HG03565 (cell line): ENCODE measurements around the gene TTC28.

ENCODE experiments used
- ATAC-seq: cut with Tn5 transposase; IDR thresholded peaks from one replicate; pipeline ENCODE4 v1.9.1; 2021; ENCODE audit warnings: mild to moderate bottlenecking, moderate library complexity; ENCODE audit not compliant: unreplicated experiment

The TTC28 gene

GRCh38 chr22:28016781-28017557, 662.7 kb downstream of the TTC28 start:
- ATAC-seq, result no peak

GRCh38 chr22:28015676-28016601, 663.7 kb downstream of the TTC28 start:
- ATAC-seq, result no peak

DNA sequence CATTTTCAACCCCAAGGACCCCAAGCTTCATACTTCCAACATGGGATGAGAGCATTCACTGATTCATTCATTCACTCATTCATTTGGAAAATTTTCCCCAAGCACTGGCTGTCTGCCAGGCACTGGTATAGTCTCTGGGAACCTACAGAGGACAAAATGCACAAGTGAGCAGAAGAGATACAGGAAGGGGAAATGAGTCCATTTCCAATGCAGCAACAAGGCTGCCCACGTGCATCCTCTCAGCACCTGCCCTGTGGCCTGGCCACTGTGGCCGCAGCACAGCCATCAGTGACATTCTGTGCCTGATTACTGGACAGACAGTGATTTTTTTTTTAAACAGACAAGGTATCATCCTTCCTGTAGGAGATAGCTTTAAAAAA, 664.6 kb downstream of the TTC28 start:
- ATAC-seq, result no peak

- no peak for ATAC-seq
Observed at GRCh38 chr22:28014211-28015045, 665.2 kb downstream of the TTC28 start.

DNA sequence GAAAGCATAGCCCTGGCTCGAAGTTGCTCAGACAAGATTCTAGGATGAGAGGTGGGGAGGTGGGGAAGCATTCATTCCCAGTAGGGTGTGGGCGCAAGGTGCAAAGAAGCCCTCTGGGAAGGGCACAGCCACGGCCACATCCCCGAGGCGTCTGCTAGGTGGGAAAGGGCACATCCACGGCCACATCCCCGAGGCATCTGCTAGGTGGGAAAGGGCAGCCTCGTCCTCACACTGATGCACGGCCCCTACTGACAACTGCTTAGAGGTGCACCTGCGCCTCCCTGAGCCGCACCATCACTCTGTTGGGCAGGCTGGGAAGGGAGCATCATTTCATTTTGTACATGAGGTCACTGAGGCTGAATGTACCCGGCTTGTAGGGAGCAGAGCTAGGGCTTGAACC, 666.0 kb downstream of the TTC28 start:
- no peak for ATAC-seq

DNA sequence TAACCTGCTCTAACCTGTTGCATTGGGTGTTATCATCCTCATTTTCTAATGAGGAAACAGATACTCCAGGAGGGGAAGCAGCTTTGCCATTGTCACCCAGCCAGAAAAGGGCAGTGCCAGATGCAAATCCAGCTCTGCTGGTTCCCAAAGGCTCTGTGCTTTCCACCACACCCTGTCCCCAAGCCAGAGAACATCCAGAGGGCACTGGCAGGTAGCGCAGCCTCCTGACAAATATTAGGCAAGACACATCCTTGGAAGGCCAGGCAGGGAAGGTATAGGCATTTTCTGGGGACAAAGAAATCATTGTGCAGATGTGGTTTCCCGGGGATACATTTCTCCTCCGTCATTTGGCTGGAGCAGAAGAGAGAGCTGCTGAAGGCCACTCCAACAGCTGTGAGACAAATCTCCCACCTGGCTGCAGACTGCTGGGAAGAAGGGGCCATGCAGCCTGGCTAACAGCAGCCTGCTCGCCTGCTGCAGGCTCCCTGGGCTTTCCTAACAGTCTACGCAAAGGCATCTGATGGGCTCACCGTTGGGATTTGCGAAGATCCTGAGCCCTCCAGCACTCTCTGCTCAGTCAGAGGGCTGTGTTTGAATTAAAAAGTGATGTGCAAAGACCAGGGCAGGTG, 666.7 kb downstream of the TTC28 start:
- no peak for ATAC-seq

DNA sequence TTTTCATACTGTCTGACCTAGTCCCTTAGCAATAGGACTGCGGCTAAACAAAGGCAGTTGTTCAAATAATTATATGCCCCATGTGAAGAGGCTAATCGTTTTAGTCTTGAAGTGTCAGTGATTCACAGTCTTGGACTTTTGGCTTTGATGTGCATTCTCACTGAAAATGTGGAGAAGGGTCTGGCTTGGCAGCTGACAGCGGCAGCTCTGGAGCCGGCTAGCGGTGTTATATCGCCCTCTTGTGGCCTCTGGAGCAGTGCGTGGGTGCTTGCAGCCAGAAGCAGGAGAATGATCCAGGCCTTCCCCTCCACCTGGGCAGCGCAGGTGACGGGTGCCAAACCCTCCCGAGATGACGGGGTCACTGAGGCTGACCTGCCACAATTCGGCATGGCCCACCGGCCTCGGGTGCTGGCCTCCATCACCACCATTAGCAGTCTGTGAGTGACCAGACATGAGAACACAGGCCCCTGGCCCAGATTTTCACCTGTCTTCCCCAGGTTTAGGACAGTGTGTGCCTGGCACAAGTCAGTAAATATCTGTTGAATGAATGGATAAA, 670.3 kb downstream of the TTC28 start:
- peak; percentile 53 for ATAC-seq

DNA sequence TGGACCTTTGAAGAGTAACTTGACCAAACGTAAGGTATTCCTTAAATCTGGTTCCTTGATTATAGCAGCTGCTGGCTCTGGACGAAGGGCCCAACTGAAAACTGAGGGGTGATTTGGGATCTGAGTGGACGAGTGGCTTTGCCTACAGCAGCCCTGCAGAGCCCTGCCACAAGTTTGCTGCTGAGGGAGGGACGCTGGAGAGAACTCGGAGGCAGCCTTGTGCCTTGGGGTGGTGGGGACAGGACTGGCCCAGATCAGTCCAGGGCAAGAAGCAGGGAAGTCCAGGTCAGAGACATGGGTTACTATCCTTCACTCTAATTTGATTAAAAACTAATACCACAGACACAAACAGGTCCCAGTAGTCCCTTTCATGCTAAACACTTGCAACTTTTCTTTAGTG, 671.0 kb downstream of the TTC28 start:
- no peak for ATAC-seq

GRCh38 chr22:28008056-28008455, 671.6 kb downstream of the TTC28 start:
- no peak for ATAC-seq

DNA sequence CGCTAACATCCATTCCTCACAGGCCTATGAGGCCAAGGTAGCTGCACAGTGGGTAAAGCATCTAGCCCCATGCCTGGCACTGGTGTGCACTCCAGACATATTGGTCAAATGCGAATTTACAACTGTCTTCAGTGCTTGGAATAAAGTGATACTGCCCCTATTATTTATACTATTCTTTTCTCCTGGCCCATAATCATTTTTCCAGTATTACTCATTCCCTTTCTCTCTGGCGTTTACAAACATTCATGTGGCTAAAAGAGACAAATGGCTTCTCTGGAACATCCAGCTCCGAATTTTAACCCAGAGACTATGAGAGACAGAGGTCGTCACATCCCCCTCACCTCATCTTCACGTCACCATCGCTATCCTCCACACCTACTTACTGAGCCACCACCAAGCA, 673.4 kb downstream of the TTC28 start:
- ATAC-seq, result no peak

DNA sequence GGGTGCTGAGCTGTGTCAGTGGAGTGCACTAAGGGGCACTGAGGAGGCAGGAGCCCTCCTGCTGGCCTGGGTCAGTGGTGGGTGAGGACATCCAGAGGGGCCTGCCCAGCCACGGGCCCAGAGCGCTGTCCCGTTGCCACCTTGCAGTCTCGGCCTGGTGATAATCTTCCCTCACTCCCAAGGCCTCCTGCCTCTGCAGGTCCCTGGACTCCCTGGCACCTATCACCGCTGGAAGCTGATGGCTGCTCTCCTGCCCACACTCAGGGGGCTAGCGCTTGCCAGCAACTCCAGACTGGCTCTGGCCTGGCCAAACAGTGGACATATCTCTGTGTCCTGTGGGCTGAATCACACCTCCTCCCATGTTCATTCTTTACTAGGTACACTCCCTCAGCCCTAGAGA, 674.1 kb downstream of the TTC28 start:
- ATAC-seq, result no peak

- ATAC-seq, result no peak
Observed at GRCh38 chr22:28004021-28004420, 675.6 kb downstream of the TTC28 start.

DNA sequence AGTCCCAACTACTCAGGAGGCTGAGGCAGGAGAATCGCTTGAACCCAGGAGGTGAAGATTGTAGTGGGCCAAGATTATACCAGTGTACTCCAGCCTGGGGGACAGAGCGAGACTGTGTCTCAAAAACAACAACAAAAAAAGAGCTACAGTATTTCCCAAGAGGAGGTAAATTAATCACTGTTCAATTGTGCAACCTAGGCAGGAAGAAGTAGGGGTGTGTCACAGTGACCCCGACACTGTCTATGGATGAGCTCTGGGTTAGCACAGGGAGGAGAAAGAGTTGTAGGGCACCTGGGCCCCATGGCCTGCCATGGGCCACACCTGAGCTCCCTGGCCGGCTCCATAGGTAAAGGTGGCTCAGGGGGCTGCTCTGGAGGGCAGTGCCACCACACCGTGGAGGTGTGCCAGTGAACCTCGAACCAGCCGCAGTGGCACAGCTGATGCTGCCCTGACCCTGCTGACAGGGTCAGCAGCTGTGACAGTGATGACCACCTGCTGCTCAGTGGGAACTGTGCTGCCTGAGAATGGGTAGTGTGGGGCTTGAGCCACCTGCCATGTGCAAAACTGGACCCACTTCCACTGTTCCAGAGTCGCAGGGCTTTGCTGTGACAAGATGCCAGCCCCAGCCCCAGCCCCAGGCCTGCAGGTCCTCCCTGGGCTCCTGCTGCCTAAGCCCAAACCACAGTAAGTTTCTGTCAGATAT, 676.6 kb downstream of the TTC28 start:
- ATAC-seq, result no peak

DNA sequence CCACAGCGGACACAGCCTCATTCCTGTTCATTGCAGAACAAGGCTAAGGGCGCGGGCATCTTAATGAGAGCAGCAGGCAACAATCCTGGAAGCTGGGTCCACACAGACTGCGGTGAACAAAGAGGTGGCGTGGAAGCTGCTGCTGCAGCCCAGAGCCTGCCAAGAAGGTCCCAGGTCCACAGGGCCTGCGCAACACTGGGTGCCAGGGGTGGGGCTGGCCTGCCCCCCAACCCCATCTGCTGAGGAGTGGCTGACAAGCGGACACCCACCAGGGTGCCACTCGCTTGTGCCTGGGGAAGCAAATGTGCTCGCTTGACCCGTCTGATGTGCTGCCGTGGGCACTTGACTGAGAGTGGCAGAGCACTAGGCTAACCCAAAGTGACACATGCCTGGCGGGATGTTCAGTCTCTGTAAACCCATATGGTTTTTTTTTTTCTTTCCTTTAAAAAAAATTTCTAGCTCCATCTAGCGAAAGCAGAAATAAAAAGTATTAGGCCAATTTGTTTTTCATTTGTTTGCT, 677.4 kb downstream of the TTC28 start:
- no peak for ATAC-seq

GRCh38 chr22:28001171-28001835, 678.3 kb downstream of the TTC28 start:
- ATAC-seq, result no peak

GRCh38 chr22:28000361-28000760, 679.3 kb downstream of the TTC28 start:
- ATAC-seq, result no peak

GRCh38 chr22:27999876-28000275, 679.8 kb downstream of the TTC28 start:
- ATAC-seq, result no peak

DNA sequence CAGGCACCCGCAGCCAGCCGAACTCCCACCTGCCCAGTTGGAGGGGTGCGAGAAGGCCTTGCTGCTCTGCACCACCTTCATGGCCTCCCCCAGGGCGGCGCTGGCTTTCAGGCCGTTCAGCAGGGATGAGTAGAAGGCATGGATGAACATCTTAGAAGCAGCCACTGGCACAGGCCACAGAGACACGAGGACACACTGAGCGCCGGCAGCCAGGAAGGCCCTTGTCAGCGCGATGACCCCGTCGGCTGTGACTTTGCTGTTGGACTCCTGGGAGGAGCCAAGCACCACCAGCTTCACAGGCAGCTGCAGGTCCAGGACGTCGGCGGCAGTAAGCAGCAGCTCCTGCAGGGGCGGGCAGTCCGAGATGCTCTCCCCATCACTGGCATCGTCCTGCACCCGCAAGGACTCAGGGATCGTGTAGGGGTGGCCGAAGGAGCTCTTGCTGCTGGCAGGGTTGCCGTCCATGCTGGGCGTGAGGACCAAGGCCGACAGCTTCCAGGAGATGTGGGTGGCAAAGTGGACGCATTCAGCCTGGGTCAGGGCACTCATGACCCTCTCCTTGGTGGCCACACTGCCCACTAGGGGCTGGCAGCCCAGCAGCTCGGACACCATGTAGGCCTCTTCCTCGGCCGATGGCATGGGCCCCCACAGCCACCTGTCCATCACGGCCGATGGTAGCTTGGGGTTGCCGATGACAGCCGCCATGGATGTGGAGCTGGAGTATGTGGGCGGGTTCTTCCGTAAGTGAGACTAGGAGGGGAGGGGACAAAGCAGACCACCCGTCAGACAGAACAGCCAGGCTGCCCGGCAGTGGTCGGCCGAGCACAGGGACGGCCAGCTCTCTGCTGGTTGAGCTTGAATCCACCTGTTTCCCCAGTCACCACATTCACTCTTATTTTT, 680.9 kb downstream of the TTC28 start:
- no peak for ATAC-seq
